Measurements from ENCODE around the gene XPA. TPM values are rescaled to one million over a fixed set of nuclear protein-coding genes. Genes with fewer than 3 reads are reported as not detected.

The XPA gene
- total and polyA plus RNA-seq, 2 of the 13 experiments (the other 11 are each of a cell fraction or from before 2014, with no cell fraction given) = 2.3 to 15.2 TPM

GRCh38 chr9:97737429-97737828 is 40.3 kb upstream of the XPA start:
- in situ Hi-C loops (cut with HindIII; ENCODE audit: extremely low pct_ligation_motif_present, low pct_unique_long_range_greater_than_20kb) (no loop called here), intact Hi-C loops (cut with micrococcal nuclease; ENCODE audit: unreplicated experiment) (no loop called here)
- no peaks in the 10 kb centered on the region for H3K27me3 ChIP-seq (ENCODE audit: control insufficient read depth in 1 of 2, insufficient read depth in 2 of 2, low read length in 2 of 2)
- DNase-seq (ENCODE audit: low spot score) = peak; percentile 22
- no TSS peak for BruUV-seq (replicated peaks)
- H4K20me1 ChIP-seq (ENCODE audit: insufficient read depth, low read length) = no peaks in the 10 kb centered on the region
- H3K4me3 ChIP-seq (replicated peaks in 1 of 3; ENCODE audit: insufficient read depth in 1 of 3, low read depth in 2 of 3, low read length in 3 of 3) = no peak overlapping the region
- CTCF ChIA-PET (ENCODE audit: low intra/inter-chr PET ratio, low total read pairs) = no interaction called here
- no peak overlapping the region for H3K9ac ChIP-seq (ENCODE audit: insufficient read depth, low read depth, low read length)
- peaks cover 9% of the 10 kb centered on the region for H3K4me1 ChIP-seq (ENCODE audit: insufficient read depth, low read length)
- 4% methylated on average over 3 of the region's 3 CpGs for WGBS (ENCODE audit: low lambda C conversion rate)
- no peak for FAIRE-seq
- peak; percentile 70 for ATAC-seq
- H3K36me3 ChIP-seq (replicated peaks in 1 of 2; ENCODE audit: control insufficient read depth in 1 of 2, insufficient read depth in 2 of 2, low read length in 2 of 2) = no peaks in the 10 kb centered on the region
- no peak overlapping the region for H2AFZ ChIP-seq (ENCODE audit: low read length)
- H3K9me3 ChIP-seq (ENCODE audit: low read length) = no peaks in the 10 kb centered on the region
- POLR2A ChIA-PET = interaction anchor here (1.5 kb wide), 1 partner anchor 13 kb away, joined by 6 read pairs; no protein-coding TSS in a partner anchor
- H3K27ac ChIP-seq (ENCODE audit: extremely low read length, insufficient read depth, low read length) = no peak overlapping the region
- peak overlapping the region; percentile 37; the same call in 1 of the 2 replicates for H3K4me2 ChIP-seq (ENCODE audit: low read depth, low read length)
- H3K79me2 ChIP-seq (ENCODE audit: insufficient read depth, low read length) = no peaks in the 10 kb centered on the region
- TF ChIP-seq NFYB (CRISPR knock-in tag; IDR thresholded peaks at IDR 0.05) (peak; percentile 78), NFYC (CRISPR knock-in tag; IDR thresholded peaks at IDR 0.05) (peak; percentile 80), RNF219 (CRISPR knock-in tag; IDR thresholded peaks at IDR 0.05) (no peak), SNAPC4 (CRISPR knock-in tag; IDR thresholded peaks at IDR 0.05) (no peak), RAD51 (IDR thresholded peaks at IDR 0.05; ENCODE audit: borderline replicate concordance) (peak; percentile 64; the same call in 1 of the 2 replicates), THAP7 (CRISPR knock-in tag; IDR thresholded peaks at IDR 0.05) (no peak), ZNF430 (CRISPR knock-in tag; IDR thresholded peaks at IDR 0.05) (no peak), ZNF260 (CRISPR knock-in tag; IDR thresholded peaks at IDR 0.05; ENCODE audit: borderline replicate concordance, low read depth) (no peak), CENPBD1 (CRISPR knock-in tag; IDR thresholded peaks at IDR 0.05; ENCODE audit: borderline replicate concordance, low read depth) (no peak), ZNF574 (CRISPR knock-in tag; IDR thresholded peaks at IDR 0.05) (no peak)

Data from HepG2 (cell line).